Activated CD4-positive, alpha-beta memory T cell treated with anti-CD3 and anti-CD28 coated beads for 36 hours (primary cell): ENCODE results near the gene PABPN1L. TPM values are rescaled to one million over a fixed set of nuclear protein-coding genes. Genes with fewer than 3 reads are reported as not detected.

Source experiments
- CTCF ChIA-PET: fragments of 350-600 bp; sonication (Branson Sonifier 250); formaldehyde crosslinking; loops from one replicate; lab custom pipeline; 2021; ENCODE audit warnings: antibody characterized with exemption, inconsistent platforms; lab: Charles Lee
- POLR2A ChIA-PET: fragments of 350-600 bp; sonication (Branson Sonifier 250); formaldehyde crosslinking; loops from one replicate; lab custom pipeline; 2021; ENCODE audit warnings: antibody characterized with exemption; lab: Charles Lee
- DNase-seq: peaks from one replicate; pipeline ENCODE4 v3.0.0-alpha.2; 2020
- H3K27ac Mint-ChIP-seq: one replicate; pipeline ENCODE4 v1.8.0; 2021; ENCODE audit warnings: mixed read lengths
- H3K27me3 Mint-ChIP-seq: one replicate; pipeline ENCODE4 v1.8.0; 2021; ENCODE audit warnings: mixed read lengths
- H3K36me3 Mint-ChIP-seq: one replicate; pipeline ENCODE4 v1.8.0; 2021; ENCODE audit warnings: mixed read lengths
- H3K4me1 Mint-ChIP-seq: one replicate; pipeline ENCODE4 v1.8.0; 2021; ENCODE audit warnings: low read depth, mixed read lengths
- H3K4me3 Mint-ChIP-seq: one replicate; pipeline ENCODE4 v1.8.0; 2021; ENCODE audit warnings: mild to moderate bottlenecking, mixed read lengths
- H3K9me3 Mint-ChIP-seq: one replicate; pipeline ENCODE4 v1.8.0; 2021; ENCODE audit warnings: mixed read lengths
- intact Hi-C: fragments of 100-400 bp; cut with micrococcal nuclease; formaldehyde crosslinking; loops from one replicate; pipeline ENCODE4 v1.15.1; 2023
- total RNA-seq, 2 experiments: library from RNA; stranded (reverse); gene quantifications; one replicate each; pipeline ENCODE4 v1.2.3, GENCODE V29; 2021

Gene PABPN1L
- total RNA-seq = not detected

DNA sequence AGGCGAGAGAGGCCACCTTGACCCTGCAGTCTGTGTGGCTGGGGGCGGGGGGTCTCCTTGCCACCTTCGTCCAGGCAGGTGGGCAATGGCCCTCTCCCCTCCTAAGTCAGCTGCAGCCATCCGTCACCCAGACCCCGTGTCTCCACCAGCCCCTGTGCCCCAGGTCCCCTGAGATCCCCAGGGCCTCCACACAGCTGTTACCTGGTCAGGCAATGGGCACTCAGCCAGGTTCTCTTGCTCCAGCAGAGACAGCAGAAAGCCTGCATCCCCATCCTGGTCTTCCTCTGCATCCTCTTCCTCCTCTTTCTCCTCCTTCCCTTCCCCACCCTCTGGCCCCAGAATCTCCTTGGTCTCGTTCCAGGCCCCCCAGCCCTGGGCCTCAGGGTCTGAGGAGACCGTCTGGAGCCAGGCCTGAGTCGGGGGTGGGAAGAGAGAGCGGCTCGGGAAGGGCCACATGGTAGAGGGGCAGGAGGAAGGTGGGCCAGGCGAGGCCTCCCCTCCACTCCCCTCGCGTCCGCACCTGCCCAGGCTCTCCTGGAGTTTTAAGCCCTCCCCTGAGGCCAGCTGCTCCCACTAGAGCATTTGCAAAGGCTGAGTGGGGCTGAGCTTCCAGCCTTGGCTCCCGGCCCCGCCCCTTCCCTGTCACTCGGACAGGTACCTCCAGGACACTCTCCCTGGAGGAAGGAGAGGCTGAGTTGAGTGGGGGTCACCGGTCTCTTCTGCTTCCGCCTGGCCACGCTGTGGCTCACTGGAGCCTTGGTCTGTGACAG, at the start of gene PABPN1L:
Gene PABPN1L, minus strand, starts transcription at position 510 of the 770 bp plus-strand sequence. Its CDS starts 54 bp downstream, at position 456.
- no peak for DNase-seq
- peaks cover 5% of the 10 kb centered on the region for H3K4me1 Mint-ChIP-seq
- no peak within 1 kb of the TSS for H3K27ac Mint-ChIP-seq
- intact Hi-C loops = no loop called here
- H3K4me3 Mint-ChIP-seq = no peak within 1 kb of the TSS
- POLR2A ChIA-PET = no interaction called here
- H3K36me3 Mint-ChIP-seq = peaks cover under 1% of the 10 kb centered on the region
- H3K27me3 Mint-ChIP-seq = peaks cover 9% of the 10 kb centered on the region
- H3K9me3 Mint-ChIP-seq = no peaks in the 10 kb centered on the region
- CTCF ChIA-PET = no interaction called here

DNA sequence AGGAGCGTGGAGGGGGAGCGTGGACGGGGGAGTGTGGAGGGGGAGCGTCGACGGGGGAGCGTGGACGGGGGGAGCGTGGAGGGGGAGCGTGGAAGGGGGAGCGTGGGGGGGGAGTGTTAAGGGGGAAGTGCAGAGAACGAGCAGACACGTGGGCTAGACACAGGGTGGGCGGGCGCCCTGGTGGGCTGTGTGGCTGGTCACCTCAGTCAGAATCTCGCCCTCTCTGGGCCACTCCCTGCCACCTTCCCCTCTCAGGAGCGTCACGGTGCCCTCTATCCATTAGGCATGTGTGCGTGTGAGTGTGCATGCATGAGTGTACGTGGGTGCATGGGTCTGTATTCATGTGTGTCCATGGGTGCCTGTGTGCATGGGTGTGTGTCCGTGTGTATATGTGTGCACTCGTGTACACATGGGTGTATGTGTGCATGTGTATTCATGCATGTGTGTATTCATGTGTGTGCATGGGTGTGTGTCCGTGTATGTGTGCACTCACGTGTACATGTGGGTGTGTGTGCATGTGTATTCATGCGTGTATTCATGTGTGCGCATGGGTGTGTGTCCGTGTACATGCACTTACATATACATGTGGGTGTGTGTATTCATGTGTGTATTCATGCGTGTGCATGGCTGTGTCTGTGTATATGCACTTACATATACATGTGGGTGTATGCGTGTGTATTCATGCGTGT, 49.3 kb upstream of the PABPN1L start:
- H3K27me3 Mint-ChIP-seq = no peaks in the 10 kb centered on the region
- H3K36me3 Mint-ChIP-seq = no peaks in the 10 kb centered on the region
- intact Hi-C loops = no loop called here
- no peak overlapping the region for H3K27ac Mint-ChIP-seq
- H3K4me3 Mint-ChIP-seq = no peak overlapping the region
- CTCF ChIA-PET = no interaction called here
- H3K4me1 Mint-ChIP-seq = no peaks in the 10 kb centered on the region
- POLR2A ChIA-PET = no interaction called here
- no peaks in the 10 kb centered on the region for H3K9me3 Mint-ChIP-seq
- DNase-seq = no peak

- ChIA-PET POLR2A (no interaction called here), CTCF (no interaction called here)
- intact Hi-C loops = no loop called here
- H3K27me3 Mint-ChIP-seq = no peaks in the 10 kb centered on the region
- no peak overlapping the region for H3K4me3 Mint-ChIP-seq
- no peaks in the 10 kb centered on the region for H3K36me3 Mint-ChIP-seq
- no peak for DNase-seq
- H3K27ac Mint-ChIP-seq = no peak overlapping the region
- H3K9me3 Mint-ChIP-seq = no peaks in the 10 kb centered on the region
- H3K4me1 Mint-ChIP-seq = no peaks in the 10 kb centered on the region
Measured at GRCh38 chr16:88914750-88915368, 48.4 kb upstream of the PABPN1L start.

- intact Hi-C loops = no loop called here
- Mint-ChIP-seq H3K4me1 (no peaks in the 10 kb centered on the region), H3K27ac (no peak overlapping the region), H3K4me3 (no peak overlapping the region), H3K9me3 (no peaks in the 10 kb centered on the region), H3K27me3 (no peaks in the 10 kb centered on the region), H3K36me3 (no peaks in the 10 kb centered on the region)
- no peak for DNase-seq
- ChIA-PET CTCF (no interaction called here), POLR2A (no interaction called here)
Measured at GRCh38 chr16:88913870-88914269, 47.4 kb upstream of the PABPN1L start.

- DNase-seq = no peak
- POLR2A ChIA-PET = no interaction called here
- no peak overlapping the region for H3K27ac Mint-ChIP-seq
- H3K9me3 Mint-ChIP-seq = no peaks in the 10 kb centered on the region
- H3K27me3 Mint-ChIP-seq = no peaks in the 10 kb centered on the region
- H3K36me3 Mint-ChIP-seq = no peaks in the 10 kb centered on the region
- H3K4me1 Mint-ChIP-seq = no peaks in the 10 kb centered on the region
- no peak overlapping the region for H3K4me3 Mint-ChIP-seq
- intact Hi-C loops = no loop called here
- CTCF ChIA-PET = no interaction called here
Measured at GRCh38 chr16:88913001-88913612, 46.6 kb upstream of the PABPN1L start.

GRCh38 chr16:88912556-88912955, 46.1 kb upstream of the PABPN1L start:
- intact Hi-C loops = no loop called here
- ChIA-PET POLR2A (no interaction called here), CTCF (no interaction called here)
- Mint-ChIP-seq H3K36me3 (no peaks in the 10 kb centered on the region), H3K27ac (no peak overlapping the region), H3K4me3 (no peak overlapping the region), H3K9me3 (no peaks in the 10 kb centered on the region), H3K4me1 (no peaks in the 10 kb centered on the region), H3K27me3 (no peaks in the 10 kb centered on the region)
- DNase-seq = no peak

GRCh38 chr16:88911946-88912310, 45.5 kb upstream of the PABPN1L start:
- H3K9me3 Mint-ChIP-seq = no peaks in the 10 kb centered on the region
- DNase-seq = no peak
- no peaks in the 10 kb centered on the region for H3K4me1 Mint-ChIP-seq
- POLR2A ChIA-PET = no interaction called here
- no peaks in the 10 kb centered on the region for H3K36me3 Mint-ChIP-seq
- CTCF ChIA-PET = no interaction called here
- no peak overlapping the region for H3K27ac Mint-ChIP-seq
- no peak overlapping the region for H3K4me3 Mint-ChIP-seq
- intact Hi-C loops = no loop called here
- H3K27me3 Mint-ChIP-seq = no peaks in the 10 kb centered on the region

DNA sequence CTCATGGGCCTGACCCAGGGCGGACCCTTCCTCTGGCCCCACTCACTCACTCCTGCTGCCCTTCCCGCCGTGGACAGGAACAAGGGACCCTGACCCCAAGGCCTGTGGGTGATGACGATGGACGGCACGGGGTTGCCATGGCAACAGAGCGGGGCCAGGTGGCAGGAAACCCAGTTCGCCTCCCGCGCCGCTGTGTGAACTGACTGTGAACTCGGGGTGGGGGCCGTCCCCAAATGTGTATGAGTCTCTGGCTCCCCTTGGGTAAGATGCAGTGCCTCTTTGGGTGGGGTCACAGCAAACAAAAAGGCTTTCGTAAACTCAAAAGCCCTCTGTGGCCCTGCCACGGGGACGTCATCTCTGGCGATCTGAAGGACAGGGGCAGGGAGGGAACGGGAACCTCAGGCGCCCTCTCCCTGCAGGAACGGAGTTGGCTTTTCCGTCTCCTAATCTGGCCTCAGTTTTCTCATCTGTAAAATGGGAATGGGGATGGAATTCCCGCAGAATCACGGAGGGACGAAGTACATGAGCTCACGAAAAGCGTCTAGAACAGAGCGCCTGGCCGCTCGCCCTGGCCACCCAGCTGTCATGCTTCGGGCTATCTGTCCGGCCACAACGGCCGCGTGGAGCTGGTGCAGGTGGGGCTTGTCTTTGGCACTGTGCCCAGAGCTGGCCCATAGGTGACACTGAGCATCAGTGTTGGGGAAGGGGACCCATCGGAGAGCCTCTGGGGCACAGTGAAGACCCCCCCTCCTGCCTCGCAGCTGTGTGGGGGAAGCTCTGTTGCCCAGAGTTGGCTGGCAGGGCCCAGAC, 44.9 kb upstream of the PABPN1L start:
- Mint-ChIP-seq H3K4me3 (no peak overlapping the region), H3K9me3 (no peaks in the 10 kb centered on the region), H3K27ac (no peak overlapping the region), H3K27me3 (no peaks in the 10 kb centered on the region), H3K4me1 (no peaks in the 10 kb centered on the region), H3K36me3 (no peaks in the 10 kb centered on the region)
- ChIA-PET POLR2A (no interaction called here), CTCF (no interaction called here)
- DNase-seq = no peak
- intact Hi-C loops = no loop called here

DNA sequence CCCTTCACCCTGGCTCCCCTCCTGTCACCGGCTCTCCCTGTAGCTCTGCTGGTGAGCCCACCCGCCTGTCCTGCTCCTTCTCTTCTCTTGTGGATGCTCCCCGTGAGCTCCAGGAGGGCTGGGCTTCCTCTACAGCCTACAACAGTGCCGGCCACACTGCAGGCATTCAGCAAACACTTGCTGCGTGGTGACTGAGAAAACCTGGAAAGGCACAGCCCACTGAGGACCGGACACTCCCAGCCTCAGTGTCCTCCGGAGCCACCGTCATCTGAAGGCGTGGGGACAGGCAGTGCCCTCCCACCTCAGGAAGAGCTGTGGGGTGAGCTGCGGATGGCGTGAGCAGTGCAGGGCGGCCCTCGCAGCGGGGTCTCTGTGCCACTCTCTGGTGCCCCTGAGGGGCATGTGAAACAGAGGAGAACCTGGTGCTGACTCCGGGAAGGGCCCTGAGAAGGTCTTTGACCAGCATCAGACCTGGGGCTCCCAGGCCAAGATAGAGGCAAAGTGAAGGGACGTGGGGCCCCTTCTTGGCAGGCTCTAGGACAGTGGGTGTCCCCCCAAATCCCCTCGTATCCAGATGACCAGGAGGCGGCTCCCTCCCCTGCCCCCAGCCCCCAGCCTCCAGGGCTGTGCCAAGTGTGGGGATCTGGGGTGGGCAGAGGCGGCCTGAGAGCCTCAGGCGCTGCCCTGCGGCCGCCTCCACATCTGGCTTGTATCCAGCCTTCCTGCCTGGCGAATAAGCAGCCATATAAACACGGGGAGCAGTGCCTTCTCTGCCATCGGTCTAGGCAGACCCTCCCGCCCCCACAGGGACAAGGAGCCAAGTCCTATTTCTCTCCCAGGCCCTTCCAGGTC, 44.0 kb upstream of the PABPN1L start:
- intact Hi-C loops = no loop called here
- DNase-seq = no peak
- H3K4me1 Mint-ChIP-seq = no peaks in the 10 kb centered on the region
- ChIA-PET POLR2A (interaction anchor here (0.5 kb wide), 1 partner anchor 196 kb away, joined by 4 read pairs; no protein-coding TSS in a partner anchor), CTCF (interaction anchor here (0.7 kb wide), 1 partner anchor 49 kb away, joined by 3 read pairs; no protein-coding TSS in a partner anchor)
- no peaks in the 10 kb centered on the region for H3K36me3 Mint-ChIP-seq
- no peak overlapping the region for H3K4me3 Mint-ChIP-seq
- no peaks in the 10 kb centered on the region for H3K9me3 Mint-ChIP-seq
- no peaks in the 10 kb centered on the region for H3K27me3 Mint-ChIP-seq
- H3K27ac Mint-ChIP-seq = no peak overlapping the region

DNA sequence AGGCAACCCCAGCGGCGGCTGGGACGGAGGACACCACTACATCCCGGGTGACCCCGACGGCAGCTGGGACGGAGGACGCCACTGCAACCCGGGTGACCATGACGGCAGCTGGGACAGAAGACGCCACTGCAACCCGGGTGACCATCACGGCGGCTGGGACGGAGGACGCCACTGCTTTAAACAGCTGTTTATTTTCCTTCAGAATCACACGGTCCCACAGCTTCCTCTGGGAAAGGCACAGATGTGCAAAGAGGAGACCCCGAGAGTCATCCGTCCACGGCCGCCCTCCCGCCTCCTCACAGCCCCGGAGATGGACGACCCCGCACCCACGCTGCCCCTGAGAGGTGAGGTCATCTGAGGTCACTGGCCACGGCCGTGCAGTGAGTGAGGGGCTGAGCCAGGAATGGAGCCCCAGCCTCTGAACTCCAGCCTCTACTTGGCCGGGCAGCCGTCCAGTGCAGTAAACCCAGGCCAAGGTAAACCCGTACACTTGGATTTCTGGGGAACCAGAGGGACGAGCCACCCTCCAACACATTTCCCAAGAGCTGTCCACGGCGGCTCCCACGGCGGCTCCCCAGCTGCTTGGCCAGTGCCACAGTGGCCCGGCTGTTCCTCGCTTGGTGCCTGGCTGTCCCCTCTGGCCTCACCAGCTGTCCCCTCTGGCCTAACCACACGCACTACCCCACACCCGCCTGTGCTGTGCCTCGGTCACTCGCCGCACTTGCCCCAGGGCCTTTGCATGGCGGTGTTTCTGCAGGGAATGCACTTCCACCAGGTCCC, 43.2 kb upstream of the PABPN1L start:
- POLR2A ChIA-PET = interaction anchor here (0.5 kb wide), 1 partner anchor 197 kb away, joined by 4 read pairs; no protein-coding TSS in a partner anchor
- H3K36me3 Mint-ChIP-seq = no peaks in the 10 kb centered on the region
- H3K4me3 Mint-ChIP-seq = no peak overlapping the region
- CTCF ChIA-PET = interaction anchor here (0.7 kb wide), 1 partner anchor 48 kb away, joined by 3 read pairs; no protein-coding TSS in a partner anchor
- H3K4me1 Mint-ChIP-seq = no peaks in the 10 kb centered on the region
- H3K27ac Mint-ChIP-seq = no peak overlapping the region
- no peaks in the 10 kb centered on the region for H3K27me3 Mint-ChIP-seq
- intact Hi-C loops = no loop called here
- H3K9me3 Mint-ChIP-seq = no peaks in the 10 kb centered on the region
- no peak for DNase-seq
